HepG2 (cell line): ENCODE measurements around the gene SYNPO. TPM values are rescaled to one million over a fixed set of nuclear protein-coding genes. Genes with fewer than 3 reads are reported as not detected.

Experiments used
- ATAC-seq: fragments of 200-7000 bp; cut with Tn5 transposase; 3 replicates; pipeline ENCODE4 v1.9.1; 2020; ENCODE audit warnings: mild to moderate bottlenecking, moderate library complexity
- BruUV-seq: library from RNA; stranded (reverse); fragments of 400-500 nt; replicated peaks from 2 replicates; lab custom pipeline; 2021; lab: Mats Ljungman, UMichigan
- CTCF ChIA-PET: fragments of 300-600 bp; formaldehyde crosslinking; extraction: SDS; loops from one replicate; lab custom pipeline; 2021; ENCODE audit warnings: low total read pairs, inconsistent platforms, low intra/inter-chr PET ratio; lab: Yijun Ruan, JAX
- POLR2A ChIA-PET: fragments of 350-600 bp; sonication (Branson Sonifier 250); formaldehyde crosslinking; loops from one replicate; lab custom pipeline; 2020; ENCODE audit warnings: antibody characterized with exemption, inconsistent platforms; lab: Yijun Ruan, JAX
- DNase-seq: peaks from one replicate; pipeline ENCODE4 v3.0.0-alpha.2; 2015; ENCODE audit warnings: low spot score
- FAIRE-seq: peaks from 3 replicates; lab custom pipeline; 2011; peaks lifted over from hg19 to GRCh38; lab: Jason Lieb, UNC
- H2AFZ ChIP-seq: one replicate; pipeline ENCODE4 v1.6.1; 2011; ENCODE audit warnings: low read length, inconsistent platforms
- H3K27ac ChIP-seq: fragments of 300-600 bp; 3 replicates; pipeline ENCODE4 v1.8.0; 2011; ENCODE audit warnings: mixed run types, mild to moderate bottlenecking, mixed read lengths, low read length, inconsistent platforms; ENCODE audit not compliant: insufficient read depth; ENCODE audit errors: extremely low read length
- H3K27me3 ChIP-seq, 2 experiments: fragments of 200-600 bp in 1 of 2; 2 replicates in 1 of 2; 3 replicates in 1 of 2; pipeline versions ENCODE4 v1.6.0 to v1.8.0; 2011; ENCODE audit warnings: low read length in 2 of 2, mild to moderate bottlenecking in 2 of 2, moderate library complexity in 2 of 2, inconsistent platforms in 1 of 2; ENCODE audit not compliant: insufficient read depth in 2 of 2, control insufficient read depth in 1 of 2
- H3K36me3 ChIP-seq, 2 experiments: fragments of 200-600 bp in 1 of 2; replicated peaks in 1 of 2; 2 replicates in 1 of 2; 3 replicates in 1 of 2; pipeline versions ENCODE4 v1.5.1 to v1.8.0; 2011; ENCODE audit warnings: low read length in 2 of 2, inconsistent platforms in 1 of 2; ENCODE audit not compliant: insufficient read depth in 2 of 2, control insufficient read depth in 1 of 2
- H3K4me1 ChIP-seq: 2 replicates; pipeline ENCODE4 v1.5.1; 2012; ENCODE audit warnings: low read length, inconsistent platforms; ENCODE audit not compliant: insufficient read depth
- H3K4me2 ChIP-seq: 2 replicates; pipeline ENCODE4 v1.6.0; 2011; ENCODE audit warnings: low read depth, low read length, inconsistent platforms
- H3K4me3 ChIP-seq, 3 experiments: fragments of 200-600 bp in 1 of 3; sonication (generic), shearing (Covaris generic) in 1 of 3; replicated peaks in 1 of 3; 2 replicates each; pipeline ENCODE4 v1.5.1; 2011 to 2016; ENCODE audit warnings: low read length in 3 of 3, inconsistent platforms in 2 of 3, low read depth in 2 of 3, mild to moderate bottlenecking in 2 of 3, control low read depth in 1 of 3, mixed read lengths in 1 of 3; ENCODE audit not compliant: insufficient read depth in 1 of 3
- H3K79me2 ChIP-seq: one replicate; pipeline ENCODE4 v1.6.1; 2011; ENCODE audit warnings: low read length, inconsistent platforms; ENCODE audit not compliant: insufficient read depth
- H3K9ac ChIP-seq: 2 replicates; pipeline ENCODE4 v1.6.0; 2011; ENCODE audit warnings: mild to moderate bottlenecking, low read depth, low read length, inconsistent platforms; ENCODE audit not compliant: insufficient read depth
- H3K9me3 ChIP-seq: 2 replicates; pipeline ENCODE4 v1.5.1; 2012; ENCODE audit warnings: mild to moderate bottlenecking, low read length
- H4K20me1 ChIP-seq: 2 replicates; pipeline ENCODE4 v1.6.0; 2011; ENCODE audit warnings: inconsistent platforms, mild to moderate bottlenecking, low read length, moderate library complexity; ENCODE audit not compliant: insufficient read depth
- CERS6 ChIP-seq: sonication (generic); formaldehyde crosslinking; IDR thresholded peaks from 2 replicates; pipeline ENCODE4 v1.5.0; 2020; ENCODE audit warnings: missing genetic modification reagents
- DBP ChIP-seq: sonication (generic); formaldehyde crosslinking; IDR thresholded peaks from 2 replicates; pipeline ENCODE4 v1.4.0; 2020; ENCODE audit warnings: missing genetic modification reagents; ENCODE audit errors: not compliant biosample characterization
- HDAC6 ChIP-seq: fragments of 200-600 bp; sonication (generic); IDR thresholded peaks from 2 replicates; pipeline ENCODE4 v1.7.0; 2017; ENCODE audit warnings: mild to moderate bottlenecking, antibody characterized with exemption, low read length, low read depth
- JUN ChIP-seq: sonication (generic); formaldehyde crosslinking; IDR thresholded peaks from 2 replicates; pipeline ENCODE4 v1.4.0; 2020; ENCODE audit warnings: mild to moderate bottlenecking, missing genetic modification reagents
- USF2 ChIP-seq, 2 experiments: sonication (generic) in 1 of 2; formaldehyde crosslinking in 1 of 2; IDR thresholded peaks; 2 replicates each; pipeline versions ENCODE4 v1.5.1 to v1.6.1; 2011 to 2020; ENCODE audit warnings: borderline replicate concordance in 1 of 2, low read depth in 1 of 2, low read length in 1 of 2, mild to moderate bottlenecking in 1 of 2, missing genetic modification reagents in 1 of 2, moderate library complexity in 1 of 2
- XRCC5 ChIP-seq: fragments of 200-400 bp; formaldehyde crosslinking; optimal IDR thresholded peaks from 2 replicates; pipeline ENCODE3; 2017; ENCODE audit warnings: mild to moderate bottlenecking, low read length
- ZFP90 ChIP-seq: sonication (generic); formaldehyde crosslinking; IDR thresholded peaks from 2 replicates; pipeline ENCODE4 v1.8.0; 2022; ENCODE audit warnings: missing genetic modification reagents, mild to moderate bottlenecking, inconsistent platforms, borderline replicate concordance
- ZNF136 ChIP-seq: sonication (generic); formaldehyde crosslinking; IDR thresholded peaks from 2 replicates; pipeline ENCODE4 v1.8.1; 2022; ENCODE audit warnings: low read depth, mild to moderate bottlenecking, moderate library complexity, missing genetic modification reagents
- ZNF142 ChIP-seq: sonication (generic); formaldehyde crosslinking; IDR thresholded peaks from 2 replicates; pipeline ENCODE4 v1.4.0; 2020; ENCODE audit warnings: missing genetic modification reagents
- ZNF264 ChIP-seq: sonication (generic); formaldehyde crosslinking; IDR thresholded peaks from 2 replicates; pipeline ENCODE4 v1.4.0; 2020; ENCODE audit warnings: missing genetic modification reagents
- ZNF510 ChIP-seq: sonication (generic); formaldehyde crosslinking; IDR thresholded peaks from 2 replicates; pipeline ENCODE4 v1.4.0; 2020; ENCODE audit warnings: low read depth, mild to moderate bottlenecking, missing genetic modification reagents
- ZNF546 ChIP-seq: sonication (generic); formaldehyde crosslinking; conservative IDR thresholded peaks from 2 replicates; pipeline ENCODE4 v1.8.1; 2023; ENCODE audit warnings: mild to moderate bottlenecking, missing genetic modification reagents
- ZNF775 ChIP-seq: sonication (generic); formaldehyde crosslinking; IDR thresholded peaks from 2 replicates; pipeline ENCODE4 v1.4.0; 2020; ENCODE audit warnings: missing genetic modification reagents, mild to moderate bottlenecking, moderate library complexity, borderline replicate concordance
- WGBS: methylation state at CpG from one replicate; pipeline ENCODE4 v1.1.6; 2017; ENCODE audit warnings: low lambda C conversion rate; 5-methylcytosine and 5-hydroxymethylcytosine counted together
- in situ Hi-C: cut with HindIII; loops from 2 replicates; pipeline ENCODE4 v1.10.0; 2017; ENCODE audit warnings: low pct_unique_long_range_greater_than_20kb; ENCODE audit not compliant: extremely low pct_ligation_motif_present
- intact Hi-C: fragments of 100-400 bp; cut with micrococcal nuclease; formaldehyde crosslinking; loops from one replicate; pipeline ENCODE4 v1.10.0; 2022; ENCODE audit not compliant: unreplicated experiment
- polyA plus RNA-seq, 8 experiments: library from polyadenylated mRNA; depleted of rRNA in 3 of 8; stranded (reverse) in 7 of 8; unstranded in 1 of 8; fragments of >200 nt; fragmentation: Illumina TruSeq in 4 of 8; extraction: Trizol in 4 of 8; gene quantifications; 2 replicates each; pipeline versions ENCODE4 v1.2.1 to v1.2.3, GENCODE V29; 2011 to 2016; ENCODE audit warnings: low read depth in 4 of 8, missing spikeins in 1 of 8, mixed read lengths in 1 of 8; ENCODE audit not compliant: insufficient read depth in 1 of 8
- total RNA-seq, 5 experiments: library from RNA; depleted of rRNA; stranded (reverse); fragments of >200 nt; fragmentation: Illumina TruSeq; extraction: Trizol; gene quantifications; 2 replicates each; pipeline ENCODE4 v1.2.3, GENCODE V29; 2016; ENCODE audit warnings: low read depth in 1 of 5

The SYNPO gene
- total and polyA plus RNA-seq, 2 of the 13 experiments (the other 11 are each of a cell fraction or from before 2014, with no cell fraction given), result 0.09 to 0.30 TPM

GRCh38 chr5:150630016-150630415 lies 10.4 kb upstream of the SYNPO start:
- 69% methylated on average over 5 of the region's 6 CpGs for WGBS
- intact Hi-C loops, result loop anchor here (10.0 kb wide), 1 partner anchor 165 kb away; no protein-coding TSS in a partner anchor
- Histone ChIP-seq H3K4me1 (peaks cover 12% of the 10 kb centered on the region), H3K27ac (no peak overlapping the region), H3K9ac (no peak overlapping the region), H4K20me1 (no peaks in the 10 kb centered on the region), H3K79me2 (no peaks in the 10 kb centered on the region), H2AFZ (no peak overlapping the region), H3K4me2 (no peak overlapping the region), H3K27me3 (peaks cover 0 to 22% of the 10 kb centered on the region in 2 experiments), H3K36me3 (no peaks in the 10 kb centered on the region), H3K4me3 (no peak overlapping the region), H3K9me3 (no peaks in the 10 kb centered on the region)
- no peak for TF ChIP-seq ZFP90 (CRISPR knock-in tag)
- no peak for TF ChIP-seq ZNF264
- no peak for TF ChIP-seq JUN (CRISPR knock-in tag)
- TF ChIP-seq CERS6 (CRISPR knock-in tag), result no peak
- no peak for TF ChIP-seq ZNF775 (CRISPR knock-in tag)
- TF ChIP-seq ZNF136 (CRISPR knock-in tag), result no peak
- TF ChIP-seq ZNF546 (CRISPR knock-in tag), result no peak
- TF ChIP-seq XRCC5, result no peak
- TF ChIP-seq ZNF510 (CRISPR knock-in tag), result no peak
- TF ChIP-seq HDAC6, result no peak
- no peak for TF ChIP-seq ZNF142 (CRISPR knock-in tag)
- TF ChIP-seq DBP (CRISPR knock-in tag), result no peak
- no peak for TF ChIP-seq USF2 (IDR thresholded peaks at IDR 0.05; ENCODE audit: low read depth, low read length)
- no peak for TF ChIP-seq USF2 (CRISPR knock-in tag; IDR thresholded peaks at IDR 0.05; ENCODE audit: borderline replicate concordance)
- ChIA-PET CTCF (no interaction called here), POLR2A (no interaction called here)
- ATAC-seq (no peak), FAIRE-seq (no peak), DNase-seq (no peak)
- BruUV-seq, result no TSS peak
- in situ Hi-C loops, result no loop called here
